GM19397 (cell line): ENCODE measurements around the gene KIF18A.

Experiments used
- ATAC-seq: cut with Tn5 transposase; IDR thresholded peaks from one replicate; pipeline ENCODE4 v1.9.1; 2021; ENCODE audit warnings: mild to moderate bottlenecking, moderate library complexity; ENCODE audit not compliant: unreplicated experiment

The KIF18A gene

GRCh38 chr11:27972522-27973170, 135.3 kb downstream of the KIF18A start:
- no peak for ATAC-seq

GRCh38 chr11:27971171-27971570, 136.8 kb downstream of the KIF18A start:
- ATAC-seq: no peak
